Gastrocnemius medialis (tissue), 4 donors: ENCODE results near the gene ITIH1. TPM values are rescaled to one million over a fixed set of nuclear protein-coding genes. Genes with fewer than 3 reads are reported as not detected.

Experiments used
- ATAC-seq, 2 donors: fragments of 150-250 bp; one replicate each; pipeline ENCODE4 v1.9.1; 2016
- DNase-seq, 2 donors: peaks; one replicate each; pipeline ENCODE4 v3.0.0-alpha.2; 2019
- H3K27ac ChIP-seq, 4 donors: fragments of 200-600 bp; sonication (generic); 1 replicate in 1 of 4; 2 replicates in 3 of 4; pipeline ENCODE4 v1.5.1; 2016 to 2018; ENCODE audit warnings: mild to moderate bottlenecking in 2 of 4, moderate library complexity in 1 of 4
- H3K27me3 ChIP-seq, 3 donors: fragments of 200-600 bp; sonication (generic) in 2 of 3; 1 replicate in 1 of 3; 2 replicates in 2 of 3; pipeline versions ENCODE4 v1.5.1 to v1.6.0; 2016 to 2019; ENCODE audit warnings: mild to moderate bottlenecking in 1 of 3, moderate library complexity in 1 of 3
- H3K36me3 ChIP-seq, 2 donors: fragments of 200-600 bp; sonication (generic) in 1 of 2; one replicate each; pipeline ENCODE4 v1.5.1; 2017 to 2018
- H3K4me1 ChIP-seq, 2 donors: fragments of 200-600 bp; sonication (generic) in 1 of 2; one replicate each; pipeline ENCODE4 v1.5.1; 2016 to 2017; ENCODE audit warnings: mild to moderate bottlenecking in 2 of 2
- H3K4me3 ChIP-seq, 4 donors: fragments of 200-600 bp; sonication (generic) in 3 of 4; 1 replicate in 1 of 4; 2 replicates in 3 of 4; pipeline ENCODE4 v1.5.1; 2016 to 2019; ENCODE audit warnings: mild to moderate bottlenecking in 2 of 4
- H3K9me3 ChIP-seq, 3 donors: fragments of 200-600 bp; sonication (generic) in 2 of 3; 1 replicate in 1 of 3; 2 replicates in 2 of 3; pipeline ENCODE4 v1.5.1; 2016 to 2019
- POLR2A ChIP-seq, 2 donors: fragments of 450-650 bp; IDR thresholded peaks; one replicate each; pipeline ENCODE4 v1.6.1; 2017; ENCODE audit warnings: antibody characterized with exemption in 2 of 2, mild to moderate bottlenecking in 2 of 2, moderate library complexity in 2 of 2
- in situ Hi-C, 4 donors: fragments of 200-750 bp; cut with MboI; loops; one replicate each; pipeline versions ENCODE4 v1.15.0 to v1.8.0; 2017; ENCODE audit warnings: low sequenced_read_pairs in 4 of 4
- intact Hi-C: fragments of 100-400 bp; cut with DNase I; formaldehyde crosslinking; loops from one replicate; pipeline ENCODE4 v1.15.1; 2023; ENCODE audit warnings: low total_unique reads
- total RNA-seq, 4 donors: library from RNA; depleted of rRNA; stranded (reverse); fragments of >200 nt; gene quantifications; one replicate each; pipeline versions ENCODE4 v1.1.0 to v1.2.3, GENCODE V29; 2016
- TF ChIP-seq, protein P1 (sequence below), 5 experiments: fragments of 450-650 bp in 3 of 5; fragments of 200-600 bp in 2 of 5; sonication (generic) in 2 of 5; IDR thresholded peaks in 4 of 5; conservative IDR thresholded peaks in 1 of 5; 1 replicate in 4 of 5; 2 replicates in 1 of 5; pipeline ENCODE4 v1.5.1; 2016 to 2019; ENCODE audit warnings: antibody characterized with exemption in 5 of 5, mild to moderate bottlenecking in 3 of 5, moderate library complexity in 3 of 5

Gene ITIH1
- total RNA-seq, 4 donors from 2014 or later: 0.72 to 2.1 TPM; not detected in 2

DNA sequence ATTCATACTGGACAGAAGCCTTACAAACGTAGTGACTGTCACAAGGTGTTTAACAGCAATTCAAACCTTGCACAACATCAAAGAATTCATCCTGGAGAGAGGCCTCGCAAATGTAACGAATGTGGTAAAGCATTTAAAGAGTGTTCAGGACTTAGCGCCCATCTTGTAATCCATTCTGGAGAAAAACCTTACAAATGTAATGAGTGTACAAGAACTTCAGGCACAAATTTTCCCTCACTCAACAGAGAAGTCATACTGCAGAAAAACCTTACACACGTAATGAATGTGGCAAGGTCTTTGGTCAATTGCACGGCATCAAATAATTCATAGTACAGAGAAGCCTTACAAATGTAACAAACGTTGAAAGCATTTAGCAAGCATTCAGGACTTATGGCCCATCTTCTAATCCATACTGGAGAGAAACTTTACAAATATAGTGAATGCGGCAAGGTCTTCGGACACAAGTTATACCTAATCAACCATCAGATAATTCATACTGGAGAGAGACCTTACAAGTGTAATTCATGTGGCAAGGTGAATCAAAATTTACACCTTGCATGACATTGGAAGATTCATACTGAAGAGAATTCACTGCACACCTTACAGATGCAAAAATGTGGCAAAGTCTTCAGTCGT is 44.0 kb upstream of the ITIH1 start:
- intact Hi-C loops: no loop called here
- Histone ChIP-seq H3K9me3 (no peaks in the 10 kb centered on the region), H3K4me1 (no peaks in the 10 kb centered on the region), H3K27ac (no peak overlapping the region), H3K27me3 (no peaks in the 10 kb centered on the region), H3K4me3 (no peak overlapping the region), H3K36me3 (peaks cover 3 to 68% of the 10 kb centered on the region in 2 donors)
- TF ChIP-seq POLR2A (IDR thresholded peaks at IDR 0.05): no peak
- TF ChIP-seq, protein P1, sequence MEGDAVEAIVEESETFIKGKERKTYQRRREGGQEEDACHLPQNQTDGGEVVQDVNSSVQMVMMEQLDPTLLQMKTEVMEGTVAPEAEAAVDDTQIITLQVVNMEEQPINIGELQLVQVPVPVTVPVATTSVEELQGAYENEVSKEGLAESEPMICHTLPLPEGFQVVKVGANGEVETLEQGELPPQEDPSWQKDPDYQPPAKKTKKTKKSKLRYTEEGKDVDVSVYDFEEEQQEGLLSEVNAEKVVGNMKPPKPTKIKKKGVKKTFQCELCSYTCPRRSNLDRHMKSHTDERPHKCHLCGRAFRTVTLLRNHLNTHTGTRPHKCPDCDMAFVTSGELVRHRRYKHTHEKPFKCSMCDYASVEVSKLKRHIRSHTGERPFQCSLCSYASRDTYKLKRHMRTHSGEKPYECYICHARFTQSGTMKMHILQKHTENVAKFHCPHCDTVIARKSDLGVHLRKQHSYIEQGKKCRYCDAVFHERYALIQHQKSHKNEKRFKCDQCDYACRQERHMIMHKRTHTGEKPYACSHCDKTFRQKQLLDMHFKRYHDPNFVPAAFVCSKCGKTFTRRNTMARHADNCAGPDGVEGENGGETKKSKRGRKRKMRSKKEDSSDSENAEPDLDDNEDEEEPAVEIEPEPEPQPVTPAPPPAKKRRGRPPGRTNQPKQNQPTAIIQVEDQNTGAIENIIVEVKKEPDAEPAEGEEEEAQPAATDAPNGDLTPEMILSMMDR (IDR thresholded peaks at IDR 0.05 in 4 of 5, conservative IDR thresholded peaks at IDR 0.05 in 1 of 5): no peak
- in situ Hi-C loops: loop anchor here in 2 of 4 donors (25.0 kb wide), 2 partner anchors 204 to 354 kb away; no protein-coding TSS in a partner anchor
- ATAC-seq (no peak), DNase-seq (no peak)

DNA sequence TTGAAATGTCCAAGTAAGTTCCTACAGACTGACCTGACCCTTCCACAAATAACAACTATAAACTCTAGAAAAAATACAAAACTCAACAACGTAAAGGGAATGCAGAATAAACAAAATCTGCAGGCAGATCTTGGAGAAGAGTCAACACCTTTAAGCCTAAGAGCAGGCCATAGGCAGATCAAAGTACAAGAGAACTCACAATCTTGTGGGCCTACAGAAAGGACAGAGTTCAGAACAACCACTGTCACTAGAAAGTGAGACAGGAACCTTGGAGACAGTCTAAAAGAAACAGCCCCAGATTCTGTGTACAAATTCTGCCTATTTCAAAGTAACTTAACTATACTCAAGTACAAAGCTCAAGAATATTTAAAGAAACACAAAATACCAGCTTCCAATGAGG is 37.7 kb upstream of the ITIH1 start:
- no peaks in the 10 kb centered on the region for H3K9me3 ChIP-seq
- H3K4me1 ChIP-seq: no peaks in the 10 kb centered on the region
- no peak overlapping the region for H3K27ac ChIP-seq
- peaks cover 2 to 84% of the 10 kb centered on the region in 2 donors for H3K36me3 ChIP-seq
- TF ChIP-seq, protein P1 (IDR thresholded peaks at IDR 0.05 in 4 of 5, conservative IDR thresholded peaks at IDR 0.05 in 1 of 5): no peak
- no peak for TF ChIP-seq POLR2A (IDR thresholded peaks at IDR 0.05)
- H3K4me3 ChIP-seq: no peak overlapping the region
- intact Hi-C loops (no loop called here), in situ Hi-C loops (loop anchor here in 3 of 4 donors (10.0 to 25.0 kb wide), 4 partner anchors 195 to 348 kb away; no protein-coding TSS in a partner anchor)
- DNase-seq (no peak), ATAC-seq (no peak)
- H3K27me3 ChIP-seq: no peaks in the 10 kb centered on the region

DNA sequence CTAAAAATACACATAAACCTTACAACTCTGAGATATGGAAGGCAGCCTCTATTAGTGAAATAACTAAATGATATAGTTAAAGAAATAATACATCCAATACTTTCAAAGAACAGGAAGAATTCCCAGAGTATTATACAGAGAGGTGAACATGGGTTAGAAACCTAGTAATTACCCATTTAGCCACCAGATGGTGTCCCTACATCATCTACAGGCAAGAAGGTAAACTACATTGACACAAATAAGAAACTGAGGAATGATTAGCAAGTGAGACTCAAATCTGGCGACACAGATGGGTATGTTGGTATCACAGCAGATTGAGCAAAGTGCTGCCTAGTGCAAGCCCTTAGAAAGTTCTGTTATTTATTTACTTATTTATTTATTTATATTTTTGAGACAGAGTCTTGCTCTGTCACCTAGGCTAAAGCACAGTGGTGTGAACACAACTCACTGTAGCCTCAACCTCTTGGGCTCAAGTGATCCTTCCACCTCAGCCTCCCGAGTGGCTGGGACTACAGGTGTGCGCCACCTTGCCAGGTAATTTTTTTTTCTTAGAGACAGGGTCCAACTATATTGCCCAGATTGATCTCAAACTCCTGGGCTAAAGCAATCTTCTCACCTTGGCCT is 34.9 kb upstream of the ITIH1 start:
- no peaks in the 10 kb centered on the region for H3K27me3 ChIP-seq
- peaks cover 0 to 91% of the 10 kb centered on the region in 2 donors for H3K36me3 ChIP-seq
- ATAC-seq (peak; percentile 56), DNase-seq (no peak)
- intact Hi-C loops: loop anchor here (1.0 to 2.0 kb wide), 2 partner anchors 192 to 330 kb away; no protein-coding TSS in a partner anchor
- in situ Hi-C loops: loop anchor here in 3 of 4 donors (10.0 to 25.0 kb wide), 4 partner anchors 192 to 345 kb away; no protein-coding TSS in a partner anchor
- H3K4me3 ChIP-seq: no peak overlapping the region
- H3K4me1 ChIP-seq: no peaks in the 10 kb centered on the region
- H3K27ac ChIP-seq: no peak overlapping the region
- TF ChIP-seq, protein P1 (IDR thresholded peaks at IDR 0.05 in 4 of 5, conservative IDR thresholded peaks at IDR 0.05 in 1 of 5): peak; percentile 27 to 65 (median 55)
- TF ChIP-seq POLR2A (IDR thresholded peaks at IDR 0.05): no peak
- H3K9me3 ChIP-seq: no peaks in the 10 kb centered on the region

DNA sequence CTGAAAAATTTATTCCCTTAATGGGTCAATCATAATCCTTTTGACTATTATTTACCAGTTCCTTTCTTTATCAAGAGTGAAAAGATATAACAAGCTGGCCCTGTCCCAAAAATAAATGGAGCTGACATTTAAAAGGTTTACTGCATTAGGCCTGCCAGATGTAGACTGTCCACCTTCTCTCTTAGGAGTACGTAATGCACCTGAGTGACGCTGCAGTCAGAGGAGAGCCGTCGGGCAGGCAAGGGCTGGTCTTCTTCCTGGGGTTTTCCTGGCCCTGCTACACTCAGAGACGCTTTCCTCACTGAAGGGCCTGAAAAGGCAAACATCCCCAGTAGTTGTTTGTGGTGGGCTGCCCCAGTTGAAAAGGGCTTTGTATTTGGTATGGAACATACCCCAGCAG is 34.2 kb upstream of the ITIH1 start:
- Histone ChIP-seq H3K4me1 (no peaks in the 10 kb centered on the region), H3K4me3 (no peak overlapping the region), H3K9me3 (no peaks in the 10 kb centered on the region), H3K36me3 (peaks cover 0 to 92% of the 10 kb centered on the region in 2 donors), H3K27ac (no peak overlapping the region), H3K27me3 (no peaks in the 10 kb centered on the region)
- intact Hi-C loops (loop anchor here (2.0 kb wide), 1 partner anchor 330 kb away; no protein-coding TSS in a partner anchor), in situ Hi-C loops (loop anchor here in 3 of 4 donors (10.0 to 25.0 kb wide), 4 partner anchors 192 to 344 kb away; no protein-coding TSS in a partner anchor)
- no peak for DNase-seq
- TF ChIP-seq POLR2A (IDR thresholded peaks at IDR 0.05): no peak
- TF ChIP-seq, protein P1 (IDR thresholded peaks at IDR 0.05 in 4 of 5, conservative IDR thresholded peaks at IDR 0.05 in 1 of 5): no peak
- ATAC-seq: no peak
